ENCODE data around the gene NRXN2. TPM values are rescaled to one million over a fixed set of nuclear protein-coding genes. Genes with fewer than 3 reads are reported as not detected.

The NRXN2 gene
- total and polyA plus RNA-seq, 2 donors (not counting 3 experiments of a cell fraction or from before 2014, with no cell fraction given) = not detected

- POLR2A ChIA-PET = no interaction called here
- Histone ChIP-seq H3K9ac (replicated peaks; ENCODE audit: extremely low read depth, insufficient read depth, low read length) (no peak overlapping the region), H3K9me1 (replicated peaks; ENCODE audit: control insufficient read depth, extremely low read depth, insufficient read depth, low read length) (no peaks in the 10 kb centered on the region), H3K4me2 (ENCODE audit: insufficient read depth, low read length) (no peak overlapping the region), H3K27me3 (ENCODE audit: control insufficient read depth in 2 of 2, insufficient read depth in 2 of 2, low read length in 2 of 2) (peaks cover 0 to 9% of the 10 kb centered on the region in 2 experiments), H3K36me3 (ENCODE audit: control insufficient read depth in 2 of 2, extremely low read depth in 1 of 2, insufficient read depth in 2 of 2, low read length in 2 of 2) (no peaks in the 10 kb centered on the region), H3K4me3 (replicated peaks in 1 of 3; ENCODE audit: insufficient read depth in 1 of 3, low read depth in 1 of 3, low read length in 3 of 3) (no peak overlapping the region), H4K20me1 (replicated peaks; ENCODE audit: control insufficient read depth, extremely low read depth, insufficient read depth, low read length) (no peaks in the 10 kb centered on the region), H3K9me3 (replicated peaks; ENCODE audit: control insufficient read depth, insufficient read depth, low read length) (no peaks in the 10 kb centered on the region), H3K27ac (ENCODE audit: insufficient read depth, low read depth, low read length) (no peak overlapping the region), H3K4me1 (ENCODE audit: control insufficient read depth, extremely low read depth, insufficient read depth, low read length) (no peaks in the 10 kb centered on the region), H3K79me2 (ENCODE audit: control insufficient read depth, insufficient read depth, low read length) (no peaks in the 10 kb centered on the region), H2AFZ (ENCODE audit: low read depth, low read length) (no peak overlapping the region)
- intact Hi-C loops (cut with micrococcal nuclease) (no loop called here), dilution Hi-C loops (cut with MboI; ENCODE audit: extremely low pct_ligation_motif_present, low sequenced_read_pairs) (no loop called here)
- DNase-seq (ENCODE audit: low read depth, low spot score) (no peak), FAIRE-seq (no peak)
- CTCF ChIA-PET = no interaction called here
- no TSS peak for BruUV-seq (replicated peaks)
- TF ChIP-seq CTCF (IDR thresholded peaks at IDR 0.05; ENCODE audit: extremely low read depth in 1 of 2, insufficient read depth in 1 of 2, low read depth in 1 of 2, low read length in 2 of 2) (no peak), GATA2 (IDR thresholded peaks at IDR 0.05; ENCODE audit: insufficient read depth, insufficient read length, low read depth, low read length) (no peak), JUN (IDR thresholded peaks at IDR 0.05; ENCODE audit: borderline replicate concordance, insufficient read depth, insufficient read length, low read depth) (no peak), EZH2 (IDR thresholded peaks at IDR 0.05; ENCODE audit: borderline replicate concordance, low read depth, low read length, severe bottlenecking) (no peak), POLR2A (IDR thresholded peaks at IDR 0.05; ENCODE audit: low read depth, low read length) (no peak), POLR2AphosphoS5 (IDR thresholded peaks at IDR 0.05; ENCODE audit: insufficient read depth, low read depth, low read length) (no peak), MYC (IDR thresholded peaks at IDR 0.05; ENCODE audit: low read depth, low read length) (no peak), FOS (IDR thresholded peaks at IDR 0.05; ENCODE audit: borderline replicate concordance, insufficient read depth, low read length) (no peak), MAX (IDR thresholded peaks at IDR 0.05; ENCODE audit: insufficient read depth, insufficient read length) (no peak)
These were observed 8.6 kb upstream of the NRXN2 start for GRCh38 chr11:64731601-64732000.

Measured in endothelial cell of umbilical vein (primary cell).